ENCODE measurements around the gene PTPRN.
"Not testable (repeated sequence)": the region's sequence is repeated elsewhere in the genome, so short reads cannot be mapped to it uniquely, and the experiment has no call there.

Gene PTPRN

GRCh38 chr2:219266232-219266631 lies 43.0 kb downstream of the PTPRN start:
- in situ Hi-C loops (cut with MboI; ENCODE audit: low sequenced_read_pairs, unreplicated experiment) = no loop called here
- TF ChIP-seq CTCF (IDR thresholded peaks at IDR 0.05; ENCODE audit: borderline replicate concordance, control extremely low read depth, extremely low read depth, insufficient read depth, missing control alignments) = no peak
- no peak for DNase-seq (ENCODE audit: low spot score)

- DNase-seq (ENCODE audit: low spot score) = no peak
- no peak for TF ChIP-seq CTCF (IDR thresholded peaks at IDR 0.05; ENCODE audit: borderline replicate concordance, control extremely low read depth, extremely low read depth, insufficient read depth, missing control alignments)
- in situ Hi-C loops (cut with MboI; ENCODE audit: low sequenced_read_pairs, unreplicated experiment) = no loop called here
Observed at GRCh38 chr2:219261024-219261855, 48.0 kb downstream of the PTPRN start.

GRCh38 chr2:219258942-219259341 lies 50.3 kb downstream of the PTPRN start:
- DNase-seq (ENCODE audit: low spot score); in situ Hi-C loops (cut with MboI; ENCODE audit: low sequenced_read_pairs, unreplicated experiment): not testable (repeated sequence)

DNA sequence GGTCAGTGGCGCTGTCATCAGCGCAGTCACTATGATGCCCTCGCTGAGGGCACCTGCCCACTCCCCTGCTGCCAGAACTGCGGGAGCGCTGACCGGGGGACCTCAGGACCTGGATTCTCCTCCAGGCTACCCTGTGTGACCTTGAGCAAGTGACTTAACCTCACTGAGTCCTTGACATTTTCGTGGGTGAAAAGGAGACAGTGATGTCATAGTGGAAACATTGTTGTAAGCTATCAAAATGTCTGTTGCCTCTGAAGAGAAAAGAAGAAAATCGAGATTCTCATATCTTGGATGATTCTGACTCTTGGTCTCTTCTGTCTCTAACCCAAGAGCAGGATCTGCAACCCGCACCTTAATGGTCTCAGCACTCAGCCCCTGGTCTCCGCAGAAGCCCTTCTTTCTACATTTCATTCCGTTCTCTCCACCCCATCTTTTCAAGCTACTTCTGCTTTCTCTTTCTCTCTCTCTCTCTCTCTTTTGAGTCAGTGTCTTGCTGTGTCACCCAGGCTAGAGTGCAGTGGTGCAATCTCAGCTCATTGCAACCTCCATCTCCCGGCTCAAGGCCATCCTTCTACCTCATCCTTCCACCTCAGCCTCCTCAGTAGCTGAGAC lies 54.5 kb downstream of the PTPRN start:
- in situ Hi-C loops (cut with MboI; ENCODE audit: low sequenced_read_pairs, unreplicated experiment) = no loop called here
- DNase-seq (ENCODE audit: low spot score) = peak; percentile 56
- no peak for TF ChIP-seq CTCF (IDR thresholded peaks at IDR 0.05; ENCODE audit: borderline replicate concordance, control extremely low read depth, extremely low read depth, insufficient read depth, missing control alignments)

GRCh38 chr2:219253753-219254589 lies 55.2 kb downstream of the PTPRN start, which contains the start of gene TUBA4A:
Gene TUBA4A (minus strand): TSS chr2:219253918. CDS start chr2:219253858, 60 bp downstream.
- no peak for TF ChIP-seq CTCF (IDR thresholded peaks at IDR 0.05; ENCODE audit: borderline replicate concordance, control extremely low read depth, extremely low read depth, insufficient read depth, missing control alignments)
- DNase-seq (ENCODE audit: low spot score) = peak; percentile 99
- in situ Hi-C loops (cut with MboI; ENCODE audit: low sequenced_read_pairs, unreplicated experiment) = no loop called here

DNA sequence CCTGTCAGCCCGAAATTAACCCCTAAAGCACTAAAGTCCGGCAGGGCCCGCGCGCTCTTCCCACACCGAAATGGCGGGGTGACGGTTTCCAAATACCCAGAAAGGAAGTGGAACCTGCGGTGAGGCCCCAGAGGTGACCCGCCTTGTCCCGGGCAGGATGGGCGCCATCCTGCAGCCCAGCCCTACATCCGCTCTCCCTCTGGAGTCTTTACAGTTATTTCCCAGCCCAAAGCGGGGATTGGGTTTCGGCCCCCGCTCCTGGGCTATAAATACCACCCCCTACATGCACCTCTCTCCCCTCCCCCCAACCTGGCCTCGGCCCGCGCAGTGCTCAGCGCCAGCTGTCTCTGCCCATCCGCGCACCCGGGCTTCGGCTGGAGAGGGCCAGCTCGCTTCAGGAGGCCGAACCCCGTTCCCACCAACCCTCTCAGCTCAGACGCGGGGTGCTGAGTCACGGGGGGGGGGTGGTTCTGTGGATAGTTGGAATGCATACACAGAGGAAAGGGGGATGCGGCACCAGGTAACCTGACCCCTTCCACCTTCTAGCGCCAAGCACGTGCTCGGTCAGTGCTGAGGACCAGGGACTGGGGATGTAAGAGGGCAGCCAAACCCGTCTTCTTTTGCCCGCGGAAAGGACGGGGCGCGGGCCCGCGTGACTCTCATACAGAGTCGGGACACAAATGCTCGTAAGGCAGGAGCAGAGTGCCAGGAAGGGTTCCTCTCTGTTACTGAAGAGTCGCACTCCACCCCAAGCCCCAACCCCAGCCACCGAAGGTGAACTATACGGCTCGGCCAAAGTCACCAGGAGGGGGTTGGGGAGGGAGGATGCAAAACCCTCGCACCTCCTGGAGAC lies 56.1 kb downstream of the PTPRN start, which contains the start of gene TUBA4B:
Gene TUBA4B, plus strand, starts transcription at position 344 of the 853 bp plus-strand sequence. Its CDS starts 165 bp downstream, at position 509.
- TF ChIP-seq CTCF (IDR thresholded peaks at IDR 0.05; ENCODE audit: borderline replicate concordance, control extremely low read depth, extremely low read depth, insufficient read depth, missing control alignments) = no peak
- in situ Hi-C loops (cut with MboI; ENCODE audit: low sequenced_read_pairs, unreplicated experiment) = no loop called here
- peak; percentile 62 for DNase-seq (ENCODE audit: low spot score)
